DND-41 (cell line): ENCODE measurements around the gene KRT7.

Experiments
- EZH2 ChIP-seq: IDR thresholded peaks from 3 replicates; pipeline ENCODE4 v1.6.1; 2012; ENCODE audit warnings: borderline replicate concordance, low read depth, mild to moderate bottlenecking, moderate library complexity, low read length, inconsistent platforms; ENCODE audit not compliant: severe bottlenecking
- TF ChIP-seq, protein P1 (sequence below): IDR thresholded peaks from 2 replicates; pipeline ENCODE4 v1.5.1; 2012; ENCODE audit warnings: borderline replicate concordance, low read length, moderate library complexity, mild to moderate bottlenecking; ENCODE audit not compliant: poor library complexity, severe bottlenecking; ENCODE audit errors: extremely low read depth

DNA sequence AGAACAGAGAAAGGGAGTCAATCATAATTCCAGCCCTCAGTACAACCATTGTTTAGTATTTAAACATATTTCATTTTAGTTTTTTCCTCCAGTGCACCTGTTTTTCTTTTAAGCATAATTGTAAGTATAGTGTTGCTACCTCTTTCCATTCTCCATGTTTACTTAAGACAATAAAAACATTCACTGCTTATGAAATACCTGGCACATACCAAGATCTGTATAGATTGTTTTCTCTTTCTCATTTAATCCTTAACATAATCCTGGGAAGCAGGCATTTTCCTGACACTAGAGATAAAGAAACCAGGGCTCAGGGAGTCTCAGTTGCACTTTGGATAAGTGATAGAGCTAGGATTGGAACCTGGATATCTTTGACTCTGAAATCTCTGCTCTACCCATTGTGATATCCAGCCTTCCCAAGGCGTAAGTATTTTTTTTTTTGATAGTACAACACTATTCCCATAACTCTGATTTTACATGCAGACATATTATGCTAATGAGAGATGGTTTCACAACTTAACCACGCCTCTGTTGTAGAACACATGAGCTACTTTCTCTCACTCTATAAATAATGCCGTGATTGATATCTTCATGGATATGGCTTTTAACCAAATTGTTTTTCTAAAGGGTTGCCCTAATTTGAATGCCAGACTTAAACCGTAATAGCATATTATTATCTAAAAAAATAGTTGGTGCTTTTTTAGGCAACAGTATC, 11.8 kb upstream of the KRT7 start:
- TF ChIP-seq, protein P1, sequence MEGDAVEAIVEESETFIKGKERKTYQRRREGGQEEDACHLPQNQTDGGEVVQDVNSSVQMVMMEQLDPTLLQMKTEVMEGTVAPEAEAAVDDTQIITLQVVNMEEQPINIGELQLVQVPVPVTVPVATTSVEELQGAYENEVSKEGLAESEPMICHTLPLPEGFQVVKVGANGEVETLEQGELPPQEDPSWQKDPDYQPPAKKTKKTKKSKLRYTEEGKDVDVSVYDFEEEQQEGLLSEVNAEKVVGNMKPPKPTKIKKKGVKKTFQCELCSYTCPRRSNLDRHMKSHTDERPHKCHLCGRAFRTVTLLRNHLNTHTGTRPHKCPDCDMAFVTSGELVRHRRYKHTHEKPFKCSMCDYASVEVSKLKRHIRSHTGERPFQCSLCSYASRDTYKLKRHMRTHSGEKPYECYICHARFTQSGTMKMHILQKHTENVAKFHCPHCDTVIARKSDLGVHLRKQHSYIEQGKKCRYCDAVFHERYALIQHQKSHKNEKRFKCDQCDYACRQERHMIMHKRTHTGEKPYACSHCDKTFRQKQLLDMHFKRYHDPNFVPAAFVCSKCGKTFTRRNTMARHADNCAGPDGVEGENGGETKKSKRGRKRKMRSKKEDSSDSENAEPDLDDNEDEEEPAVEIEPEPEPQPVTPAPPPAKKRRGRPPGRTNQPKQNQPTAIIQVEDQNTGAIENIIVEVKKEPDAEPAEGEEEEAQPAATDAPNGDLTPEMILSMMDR, result no peak
- no peak for TF ChIP-seq EZH2
